ENCODE measurements around the gene DDX10. TPM values are rescaled to one million over a fixed set of nuclear protein-coding genes. Genes with fewer than 3 reads are reported as not detected.

DDX10 gene
- total and polyA plus RNA-seq, 10 donors = 17.5 to 39.3 (median 23.0) TPM

DNA sequence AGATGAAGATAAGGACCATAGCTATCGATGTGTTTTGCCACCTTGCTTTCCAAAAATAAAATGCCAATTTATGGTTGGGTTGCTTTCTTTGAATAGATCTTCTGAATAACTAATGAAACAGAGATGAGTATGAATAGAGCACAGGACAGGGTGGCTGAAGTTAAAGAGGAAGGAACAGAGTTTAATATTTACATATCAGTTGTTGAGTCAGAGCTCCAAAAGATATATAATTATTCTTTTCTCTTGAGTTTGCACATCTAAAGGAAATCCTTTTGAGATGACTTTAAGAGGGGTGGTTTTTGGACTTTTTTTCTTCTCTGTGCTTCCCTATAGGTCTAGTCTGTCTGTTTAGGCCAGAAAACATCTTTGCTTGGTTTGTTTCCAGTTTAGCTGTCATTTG lies 115.2 kb downstream of the DDX10 start:
- TF ChIP-seq, protein P1, sequence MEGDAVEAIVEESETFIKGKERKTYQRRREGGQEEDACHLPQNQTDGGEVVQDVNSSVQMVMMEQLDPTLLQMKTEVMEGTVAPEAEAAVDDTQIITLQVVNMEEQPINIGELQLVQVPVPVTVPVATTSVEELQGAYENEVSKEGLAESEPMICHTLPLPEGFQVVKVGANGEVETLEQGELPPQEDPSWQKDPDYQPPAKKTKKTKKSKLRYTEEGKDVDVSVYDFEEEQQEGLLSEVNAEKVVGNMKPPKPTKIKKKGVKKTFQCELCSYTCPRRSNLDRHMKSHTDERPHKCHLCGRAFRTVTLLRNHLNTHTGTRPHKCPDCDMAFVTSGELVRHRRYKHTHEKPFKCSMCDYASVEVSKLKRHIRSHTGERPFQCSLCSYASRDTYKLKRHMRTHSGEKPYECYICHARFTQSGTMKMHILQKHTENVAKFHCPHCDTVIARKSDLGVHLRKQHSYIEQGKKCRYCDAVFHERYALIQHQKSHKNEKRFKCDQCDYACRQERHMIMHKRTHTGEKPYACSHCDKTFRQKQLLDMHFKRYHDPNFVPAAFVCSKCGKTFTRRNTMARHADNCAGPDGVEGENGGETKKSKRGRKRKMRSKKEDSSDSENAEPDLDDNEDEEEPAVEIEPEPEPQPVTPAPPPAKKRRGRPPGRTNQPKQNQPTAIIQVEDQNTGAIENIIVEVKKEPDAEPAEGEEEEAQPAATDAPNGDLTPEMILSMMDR (IDR thresholded peaks at IDR 0.05 in 8 of 11, conservative IDR thresholded peaks at IDR 0.05 in 3 of 11) = no peak
- TF ChIP-seq POLR2AphosphoS5 (IDR thresholded peaks at IDR 0.05) (no peak), POLR2A (IDR thresholded peaks at IDR 0.05) (no peak)
- intact Hi-C loops (cut with DNase I; ENCODE audit: low total_unique reads) = no loop called here
- WGBS, 5 donors = 47 to 69% (median 63%) methylated on average over 1 of the region's 1 CpG

GRCh38 chr11:108781946-108782345 lies 117.1 kb downstream of the DDX10 start:
- intact Hi-C loops (cut with DNase I; ENCODE audit: low total_unique reads) = no loop called here
- H3K36me3 ChIP-seq = no peaks in the 10 kb centered on the region

More for the DNA sequence above, 115.2 kb downstream of the DDX10 start:
- Histone ChIP-seq H3K9me3 (peaks cover 0 to 23% (median 0%) of the 10 kb centered on the region in 8 donors), H3K4me1 (peaks cover 0 to 4% (median 0%) of the 10 kb centered on the region in 6 donors), H3K36me3 (peaks cover 0 to 4% (median 0%) of the 10 kb centered on the region in 6 donors), H3K27me3 (replicated peaks in 1 of 7) (no peaks in the 10 kb centered on the region), H3K27ac (no peak overlapping the region), H3K4me3 (no peak overlapping the region)
- no peak for DNase-seq

DNA sequence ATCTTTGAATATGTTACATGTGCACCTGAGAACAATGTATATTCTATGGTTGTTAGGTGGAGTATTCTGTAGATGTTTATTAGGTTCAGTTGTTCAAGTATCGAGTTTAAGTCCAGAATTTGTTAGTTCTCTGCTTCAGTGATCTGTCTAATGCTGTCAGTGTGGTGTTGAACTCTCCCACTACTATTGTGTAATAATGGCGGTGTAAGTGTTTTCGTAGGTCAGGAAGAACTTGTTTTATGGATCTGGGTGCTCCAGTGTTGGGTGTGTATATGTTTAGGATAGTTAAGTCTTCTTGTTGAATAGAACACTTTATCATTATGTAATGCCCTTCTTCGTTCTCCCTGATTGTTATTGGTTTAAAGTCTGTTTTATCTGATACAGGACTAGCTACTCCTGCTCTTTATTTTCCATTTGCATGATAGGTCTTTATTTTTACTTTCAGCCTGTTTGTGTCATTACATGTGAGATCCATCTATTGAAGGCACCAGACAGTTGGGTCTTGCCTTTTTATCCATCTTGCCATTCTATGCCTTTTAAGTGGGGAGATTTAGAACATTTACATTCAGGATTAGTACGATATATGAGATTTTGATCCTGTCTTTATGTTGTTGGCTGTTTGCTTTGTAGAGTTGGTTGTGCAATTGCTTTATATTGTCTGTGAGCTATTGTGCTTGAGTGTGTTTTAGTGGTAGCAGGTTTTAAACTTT lies 121.6 kb downstream of the DDX10 start:
- Histone ChIP-seq H3K27ac (no peak overlapping the region), H3K9me3 (peaks cover 0 to 3% (median 0%) of the 10 kb centered on the region in 8 donors), H3K4me3 (no peak overlapping the region), H3K27me3 (replicated peaks in 1 of 7) (no peaks in the 10 kb centered on the region), H3K36me3 (no peaks in the 10 kb centered on the region), H3K4me1 (no peaks in the 10 kb centered on the region)
- DNase-seq = no peak
- 75 to 93% (median 78%) methylated on average over 5 of the region's 5 CpGs for WGBS, 5 donors
- TF ChIP-seq POLR2AphosphoS5 (IDR thresholded peaks at IDR 0.05) = no peak
- TF ChIP-seq, protein P1 (IDR thresholded peaks at IDR 0.05 in 8 of 11, conservative IDR thresholded peaks at IDR 0.05 in 3 of 11) = no peak
- no peak for TF ChIP-seq POLR2A (IDR thresholded peaks at IDR 0.05)
- intact Hi-C loops (cut with DNase I; ENCODE audit: low total_unique reads) = no loop called here

More at GRCh38 chr11:108781946-108782345, 117.1 kb downstream of the DDX10 start:
- H3K27ac ChIP-seq = no peak overlapping the region
- peaks cover 0 to 23% (median 0%) of the 10 kb centered on the region in 8 donors for H3K9me3 ChIP-seq
- peaks cover 0 to 4% (median 0%) of the 10 kb centered on the region in 6 donors for H3K4me1 ChIP-seq
- TF ChIP-seq POLR2A (IDR thresholded peaks at IDR 0.05) (no peak), POLR2AphosphoS5 (IDR thresholded peaks at IDR 0.05) (no peak)
- TF ChIP-seq, protein P1 (IDR thresholded peaks at IDR 0.05 in 8 of 11, conservative IDR thresholded peaks at IDR 0.05 in 3 of 11) = no peak
- H3K27me3 ChIP-seq (replicated peaks in 1 of 7) = no peaks in the 10 kb centered on the region
- DNase-seq = no peak
- H3K4me3 ChIP-seq = no peak overlapping the region
- WGBS, 5 donors = 76 to 88% (median 84%) methylated on average over 2 of the region's 2 CpGs

- Histone ChIP-seq H3K4me1 (no peaks in the 10 kb centered on the region), H3K27ac (no peak overlapping the region), H3K4me3 (no peak overlapping the region), H3K9me3 (peaks cover 0 to 3% (median 0%) of the 10 kb centered on the region in 8 donors), H3K36me3 (no peaks in the 10 kb centered on the region), H3K27me3 (replicated peaks in 1 of 7) (no peaks in the 10 kb centered on the region)
- no peak for DNase-seq
- WGBS, 5 donors = 93 to 98% (median 96%) methylated on average over 6 of the region's 6 CpGs
- intact Hi-C loops (cut with DNase I; ENCODE audit: low total_unique reads) = no loop called here
- no peak for TF ChIP-seq POLR2AphosphoS5 (IDR thresholded peaks at IDR 0.05)
- TF ChIP-seq POLR2A (IDR thresholded peaks at IDR 0.05) = no peak
- TF ChIP-seq, protein P1 (IDR thresholded peaks at IDR 0.05 in 8 of 11, conservative IDR thresholded peaks at IDR 0.05 in 3 of 11) = no peak
These were observed 122.2 kb downstream of the DDX10 start for GRCh38 chr11:108787105-108787504.

Measured in spleen (tissue), 11 donors.